Activated naive CD8-positive, alpha-beta T cell treated with anti-CD3 and anti-CD28 coated beads, Interleukin-2, amount 50 U/mL, for 16 hours (primary cell): ENCODE measurements around the gene SELENOW.
"Not testable (repeated sequence)": the region's sequence is repeated elsewhere in the genome, so short reads cannot be mapped to it uniquely, and the experiment has no call there.

ENCODE experiments used
- DNase-seq: peaks from one replicate; pipeline ENCODE4 v3.0.0-alpha.2; 2020; ENCODE audit warnings: low read depth, low spot score

Gene SELENOW

GRCh38 chr19:47781590-47782262 is 3.2 kb downstream of the SELENOW start:
- DNase-seq: no peak

- DNase-seq: no peak
Measured at GRCh38 chr19:47786566-47786965, 8.1 kb downstream of the SELENOW start.

GRCh38 chr19:47787307-47787706 is 8.8 kb downstream of the SELENOW start:
- DNase-seq: not testable (repeated sequence)

- DNase-seq: not testable (repeated sequence)
Measured at GRCh38 chr19:47789811-47790210, 11.3 kb downstream of the SELENOW start.

- DNase-seq: peak; percentile 72
Measured at GRCh38 chr19:47790398-47790814, 11.9 kb downstream of the SELENOW start.

GRCh38 chr19:47792616-47793015 is 14.1 kb downstream of the SELENOW start:
- no peak for DNase-seq

GRCh38 chr19:47794526-47794925 is 16.0 kb downstream of the SELENOW start:
- no peak for DNase-seq

GRCh38 chr19:47796785-47797184 is 18.3 kb downstream of the SELENOW start:
- DNase-seq: no peak

- DNase-seq: no peak
Measured at GRCh38 chr19:47797996-47798903, 19.7 kb downstream of the SELENOW start.

- DNase-seq: no peak
Measured at GRCh38 chr19:47798904-47799266, 20.4 kb downstream of the SELENOW start.

- DNase-seq: no peak
Measured at GRCh38 chr19:47801270-47801669, 22.8 kb downstream of the SELENOW start.

- DNase-seq: no peak
Measured at GRCh38 chr19:47802521-47803043, 24.1 kb downstream of the SELENOW start.

- DNase-seq: not testable (repeated sequence)
Measured at GRCh38 chr19:47803148-47803547, 24.6 kb downstream of the SELENOW start.

GRCh38 chr19:47803671-47804070 is 25.2 kb downstream of the SELENOW start:
- not testable (repeated sequence) for DNase-seq

GRCh38 chr19:47804451-47804850 is 25.9 kb downstream of the SELENOW start, which contains the start of gene TPRX1:
Gene TPRX1, minus strand, starts transcription at chr19:47804551. Its CDS starts 12 bp downstream, at chr19:47804539.
- DNase-seq: not testable (repeated sequence)

- DNase-seq: no peak
Measured at GRCh38 chr19:47805313-47805712, 26.8 kb downstream of the SELENOW start.

- no peak for DNase-seq
Measured at GRCh38 chr19:47806435-47806834, 27.9 kb downstream of the SELENOW start.

- peak; percentile 61 for DNase-seq
Measured at GRCh38 chr19:47813304-47813994, 34.9 kb downstream of the SELENOW start.

- DNase-seq: no peak
Measured at GRCh38 chr19:47813995-47814328, 35.5 kb downstream of the SELENOW start.

- DNase-seq: not testable (repeated sequence)
Measured at GRCh38 chr19:47816270-47816669, 37.8 kb downstream of the SELENOW start.

- not testable (repeated sequence) for DNase-seq
Measured at GRCh38 chr19:47818221-47818620, 39.7 kb downstream of the SELENOW start.

- DNase-seq: no peak
Measured at GRCh38 chr19:47819858-47820257, 41.4 kb downstream of the SELENOW start.
